Esophagus muscularis mucosa (tissue), 4 donors: Measurements from ENCODE around the gene ANKRD33B.

Source experiments
- EP300 ChIP-seq: sonication (generic); formaldehyde crosslinking; IDR thresholded peaks from one replicate; pipeline ENCODE4 v1.6.1; 2017; ENCODE audit warnings: antibody characterized with exemption
- POLR2A ChIP-seq: fragments of 450-650 bp; IDR thresholded peaks from one replicate; pipeline ENCODE4 v1.6.1; 2017; ENCODE audit warnings: antibody characterized with exemption, moderate library complexity, mild to moderate bottlenecking, low read depth
- TF ChIP-seq, protein P1 (sequence below), 3 experiments: fragments of 200-600 bp in 2 of 3; fragments of 450-650 bp in 1 of 3; sonication (generic) in 2 of 3; IDR thresholded peaks; one replicate each; pipeline ENCODE4 v1.5.1; 2017 to 2019; ENCODE audit warnings: antibody characterized with exemption in 3 of 3, mild to moderate bottlenecking in 2 of 3, moderate library complexity in 1 of 3

DNA sequence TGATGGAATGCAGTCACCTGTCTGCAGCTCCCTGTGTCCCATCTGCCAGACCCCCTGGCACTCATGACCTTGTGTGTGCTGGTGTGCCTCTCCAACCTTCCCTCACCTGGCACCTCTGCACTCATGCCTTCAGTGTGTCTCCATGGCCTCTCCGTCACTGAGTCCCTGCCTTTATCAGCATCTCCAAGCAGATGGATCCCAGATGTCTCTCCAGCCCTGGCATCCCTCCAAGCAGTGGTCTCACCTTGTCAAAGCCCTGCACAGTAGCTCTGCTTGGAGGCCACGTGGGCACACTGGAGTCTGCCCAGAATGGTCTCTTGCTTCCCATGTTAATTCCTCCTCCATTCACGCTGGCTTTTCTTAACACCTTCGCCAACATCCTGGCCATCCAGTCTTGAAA is 112.4 kb downstream of the ANKRD33B start:
- TF ChIP-seq, protein P1, sequence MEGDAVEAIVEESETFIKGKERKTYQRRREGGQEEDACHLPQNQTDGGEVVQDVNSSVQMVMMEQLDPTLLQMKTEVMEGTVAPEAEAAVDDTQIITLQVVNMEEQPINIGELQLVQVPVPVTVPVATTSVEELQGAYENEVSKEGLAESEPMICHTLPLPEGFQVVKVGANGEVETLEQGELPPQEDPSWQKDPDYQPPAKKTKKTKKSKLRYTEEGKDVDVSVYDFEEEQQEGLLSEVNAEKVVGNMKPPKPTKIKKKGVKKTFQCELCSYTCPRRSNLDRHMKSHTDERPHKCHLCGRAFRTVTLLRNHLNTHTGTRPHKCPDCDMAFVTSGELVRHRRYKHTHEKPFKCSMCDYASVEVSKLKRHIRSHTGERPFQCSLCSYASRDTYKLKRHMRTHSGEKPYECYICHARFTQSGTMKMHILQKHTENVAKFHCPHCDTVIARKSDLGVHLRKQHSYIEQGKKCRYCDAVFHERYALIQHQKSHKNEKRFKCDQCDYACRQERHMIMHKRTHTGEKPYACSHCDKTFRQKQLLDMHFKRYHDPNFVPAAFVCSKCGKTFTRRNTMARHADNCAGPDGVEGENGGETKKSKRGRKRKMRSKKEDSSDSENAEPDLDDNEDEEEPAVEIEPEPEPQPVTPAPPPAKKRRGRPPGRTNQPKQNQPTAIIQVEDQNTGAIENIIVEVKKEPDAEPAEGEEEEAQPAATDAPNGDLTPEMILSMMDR (IDR thresholded peaks at IDR 0.05): no peak
- TF ChIP-seq POLR2A (no peak), EP300 (no peak)
